ENCODE measurements around the gene HSPA1B.
"Not testable (repeated sequence)": the region's sequence is repeated elsewhere in the genome, so short reads cannot be mapped to it uniquely, and the experiment has no call there.

The HSPA1B gene

GRCh38 chr6:31821301-31822035, 6.1 kb upstream of the HSPA1B start:
- in situ Hi-C loops (cut with MboI; ENCODE audit: low pct_unique_long_range_greater_than_20kb, low sequenced_read_pairs): no loop called here
- peak; percentile 77 for DNase-seq

GRCh38 chr6:31822036-31822821, 5.3 kb upstream of the HSPA1B start:
- in situ Hi-C loops (cut with MboI; ENCODE audit: low pct_unique_long_range_greater_than_20kb, low sequenced_read_pairs): no loop called here
- peak; percentile 84 for DNase-seq

GRCh38 chr6:31823592-31824196, 3.8 kb upstream of the HSPA1B start:
- in situ Hi-C loops (cut with MboI; ENCODE audit: low pct_unique_long_range_greater_than_20kb, low sequenced_read_pairs): not testable (repeated sequence)
- peak; percentile 59 for DNase-seq

GRCh38 chr6:31825553-31825952, 2.0 kb upstream of the HSPA1B start:
- in situ Hi-C loops (cut with MboI; ENCODE audit: low pct_unique_long_range_greater_than_20kb, low sequenced_read_pairs): no loop called here
- no peak for DNase-seq

- DNase-seq: no peak
- in situ Hi-C loops (cut with MboI; ENCODE audit: low pct_unique_long_range_greater_than_20kb, low sequenced_read_pairs): no loop called here
These were observed 699 bp upstream of the HSPA1B start for GRCh38 chr6:31826793-31827285.

- in situ Hi-C loops (cut with MboI; ENCODE audit: low pct_unique_long_range_greater_than_20kb, low sequenced_read_pairs): no loop called here
- DNase-seq: peak; percentile 85
These were observed 2.2 kb downstream of the HSPA1B start for GRCh38 chr6:31829633-31830283.

- in situ Hi-C loops (cut with MboI; ENCODE audit: low pct_unique_long_range_greater_than_20kb, low sequenced_read_pairs): no loop called here
- DNase-seq: no peak
These were observed 3.4 kb downstream of the HSPA1B start for GRCh38 chr6:31830886-31831335.

- DNase-seq: no peak
- in situ Hi-C loops (cut with MboI; ENCODE audit: low pct_unique_long_range_greater_than_20kb, low sequenced_read_pairs): no loop called here
These were observed 4.0 kb downstream of the HSPA1B start for GRCh38 chr6:31831350-31832215.

- DNase-seq: peak; percentile 90
- in situ Hi-C loops (cut with MboI; ENCODE audit: low pct_unique_long_range_greater_than_20kb, low sequenced_read_pairs): no loop called here
These were observed 7.1 kb downstream of the HSPA1B start for GRCh38 chr6:31834367-31835250.

GRCh38 chr6:31836047-31836473, 8.5 kb downstream of the HSPA1B start:
- no peak for DNase-seq
- in situ Hi-C loops (cut with MboI; ENCODE audit: low pct_unique_long_range_greater_than_20kb, low sequenced_read_pairs): no loop called here

GRCh38 chr6:31836474-31837368, 9.2 kb downstream of the HSPA1B start:
- in situ Hi-C loops (cut with MboI; ENCODE audit: low pct_unique_long_range_greater_than_20kb, low sequenced_read_pairs): no loop called here
- DNase-seq: no peak

- DNase-seq: no peak
- in situ Hi-C loops (cut with MboI; ENCODE audit: low pct_unique_long_range_greater_than_20kb, low sequenced_read_pairs): no loop called here
These were observed 10.0 kb downstream of the HSPA1B start for GRCh38 chr6:31837369-31838113.

- in situ Hi-C loops (cut with MboI; ENCODE audit: low pct_unique_long_range_greater_than_20kb, low sequenced_read_pairs); DNase-seq: not testable (repeated sequence)
These were observed 10.6 kb downstream of the HSPA1B start for GRCh38 chr6:31838114-31838553.

GRCh38 chr6:31838968-31839367, 11.4 kb downstream of the HSPA1B start:
- DNase-seq: no peak
- in situ Hi-C loops (cut with MboI; ENCODE audit: low pct_unique_long_range_greater_than_20kb, low sequenced_read_pairs): no loop called here

GRCh38 chr6:31839779-31840126, 12.2 kb downstream of the HSPA1B start:
- DNase-seq; in situ Hi-C loops (cut with MboI; ENCODE audit: low pct_unique_long_range_greater_than_20kb, low sequenced_read_pairs): not testable (repeated sequence)

- DNase-seq: no peak
- in situ Hi-C loops (cut with MboI; ENCODE audit: low pct_unique_long_range_greater_than_20kb, low sequenced_read_pairs): no loop called here
These were observed 14.5 kb downstream of the HSPA1B start for GRCh38 chr6:31842053-31842452.

All from KBM-7 (cell line).